ENCODE results near the gene MUC5B. TPM values are rescaled to one million over a fixed set of nuclear protein-coding genes. Genes with fewer than 3 reads are reported as not detected.

The MUC5B gene
- total RNA-seq, 1 donor from 2014 or later, result 57.5 TPM

GRCh38 chr11:1278766-1279673, 56.2 kb downstream of the MUC5B start:
- ATAC-seq, result no peak
- DNase-seq, result no peak
- Histone ChIP-seq H3K4me3 (no peak overlapping the region), H3K9me3 (no peaks in the 10 kb centered on the region), H3K27me3 (ENCODE audit: low read depth) (no peaks in the 10 kb centered on the region), H3K27ac (no peak overlapping the region), H3K36me3 (peaks cover 93% of the 10 kb centered on the region), H3K4me1 (peaks cover 10% of the 10 kb centered on the region)
- no peak for TF ChIP-seq CTCF (IDR thresholded peaks at IDR 0.05)
- intact Hi-C loops (cut with DNase I), result no loop called here

GRCh38 chr11:1279674-1280055, 56.8 kb downstream of the MUC5B start:
- Histone ChIP-seq H3K4me1 (peaks cover 10% of the 10 kb centered on the region), H3K4me3 (no peak overlapping the region), H3K9me3 (no peaks in the 10 kb centered on the region), H3K27me3 (ENCODE audit: low read depth) (no peaks in the 10 kb centered on the region), H3K27ac (no peak overlapping the region), H3K36me3 (peaks cover 97% of the 10 kb centered on the region)
- no peak for ATAC-seq
- no peak for DNase-seq
- intact Hi-C loops (cut with DNase I), result no loop called here
- TF ChIP-seq CTCF (IDR thresholded peaks at IDR 0.05), result no peak

- intact Hi-C loops (cut with DNase I), result no loop called here
- no peak for ATAC-seq
- Histone ChIP-seq H3K9me3 (no peaks in the 10 kb centered on the region), H3K27me3 (ENCODE audit: low read depth) (no peaks in the 10 kb centered on the region), H3K27ac (no peak overlapping the region), H3K4me3 (no peak overlapping the region), H3K36me3 (peaks cover 97% of the 10 kb centered on the region), H3K4me1 (peaks cover 10% of the 10 kb centered on the region)
- DNase-seq, result peak; percentile 36
- no peak for TF ChIP-seq CTCF (IDR thresholded peaks at IDR 0.05)
Observed at GRCh38 chr11:1280116-1281035, 57.5 kb downstream of the MUC5B start.

- ATAC-seq, result no peak
- Histone ChIP-seq H3K9me3 (no peaks in the 10 kb centered on the region), H3K4me3 (no peak overlapping the region), H3K27ac (peak overlapping the region; percentile 60), H3K36me3 (peaks cover 97% of the 10 kb centered on the region), H3K27me3 (ENCODE audit: low read depth) (no peaks in the 10 kb centered on the region), H3K4me1 (peaks cover 10% of the 10 kb centered on the region)
- TF ChIP-seq CTCF (IDR thresholded peaks at IDR 0.05), result no peak
- DNase-seq, result peak; percentile 34
- intact Hi-C loops (cut with DNase I), result no loop called here
Observed at GRCh38 chr11:1281326-1281973, 58.6 kb downstream of the MUC5B start.

GRCh38 chr11:1281974-1282365, 59.1 kb downstream of the MUC5B start:
- Histone ChIP-seq H3K4me3 (no peak overlapping the region), H3K36me3 (peaks cover 97% of the 10 kb centered on the region), H3K27me3 (ENCODE audit: low read depth) (no peaks in the 10 kb centered on the region), H3K9me3 (no peaks in the 10 kb centered on the region), H3K27ac (peak overlapping the region; percentile 60), H3K4me1 (peaks cover 10% of the 10 kb centered on the region)
- DNase-seq (peak; percentile 22), ATAC-seq (no peak)
- intact Hi-C loops (cut with DNase I), result no loop called here
- no peak for TF ChIP-seq CTCF (IDR thresholded peaks at IDR 0.05)
